ENCODE data around the gene TMEM187. TPM values are rescaled to one million over a fixed set of nuclear protein-coding genes. Genes with fewer than 3 reads are reported as not detected.

Gene TMEM187
- total RNA-seq, 1 donor from 2014 or later: 8.6 TPM

DNA sequence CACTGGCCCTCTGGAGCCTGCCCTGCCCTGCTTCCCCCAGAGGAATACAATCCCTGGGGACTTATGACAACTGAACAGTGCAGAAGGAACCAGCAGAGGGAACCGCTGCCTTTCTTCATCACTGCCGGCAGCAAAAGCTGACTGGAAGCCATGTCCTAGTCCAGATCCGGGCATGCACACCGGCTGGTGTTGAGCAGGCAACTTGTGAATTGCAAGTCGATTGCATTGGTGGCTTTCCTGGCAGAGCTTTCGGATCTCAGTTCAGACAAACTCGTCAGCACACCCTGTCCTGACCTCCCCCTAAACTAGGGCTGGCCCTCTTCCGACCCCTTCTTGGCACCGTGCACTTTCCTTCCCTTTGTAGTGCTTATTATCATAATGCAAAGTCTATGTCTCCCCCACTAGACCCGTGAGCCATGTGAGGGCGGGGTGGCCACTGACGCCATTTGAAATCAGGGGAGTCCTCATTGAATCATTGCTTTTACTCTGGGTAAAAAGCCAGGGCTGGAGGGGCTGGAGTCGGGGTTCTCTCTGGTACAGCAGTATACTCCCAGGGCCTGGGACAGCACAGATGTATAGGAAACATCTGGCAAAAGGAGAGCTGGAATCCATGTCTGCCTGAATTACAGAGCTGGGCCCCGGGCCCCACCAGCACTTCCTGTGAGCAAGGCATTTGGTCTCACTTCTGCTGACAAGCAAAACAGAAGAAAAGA is 48.2 kb upstream of the TMEM187 start:
- no peak overlapping the region for H3K4me3 Mint-ChIP-seq (ENCODE audit: unreplicated experiment)
- no peak overlapping the region for H3K27ac Mint-ChIP-seq (ENCODE audit: unreplicated experiment)
- Histone ChIP-seq H3K36me3 (ENCODE audit: insufficient read depth, low read length) (no peaks in the 10 kb centered on the region), H3K9me3 (ENCODE audit: insufficient read depth, low read depth, low read length) (no peaks in the 10 kb centered on the region), H3K27ac (ENCODE audit: low read depth, low read length) (no peak overlapping the region), H3K4me1 (ENCODE audit: insufficient read depth, low read length) (peaks cover 8% of the 10 kb centered on the region), H3K79me2 (ENCODE audit: insufficient read depth, low read length) (no peaks in the 10 kb centered on the region), H2AFZ (ENCODE audit: low read depth, low read length) (no peak overlapping the region), H4K20me1 (ENCODE audit: insufficient read depth, low read length) (no peaks in the 10 kb centered on the region), H3K4me2 (ENCODE audit: low read length) (no peak overlapping the region), H3K9ac (ENCODE audit: low read length) (no peak overlapping the region), H3K4me3 (ENCODE audit: insufficient read depth, low read depth, low read length) (no peak overlapping the region), H3K27me3 (ENCODE audit: insufficient read depth, low read length) (no peaks in the 10 kb centered on the region)
- H3K9me3 Mint-ChIP-seq (ENCODE audit: unreplicated experiment): no peaks in the 10 kb centered on the region
- no peak for TF ChIP-seq EZH2 (IDR thresholded peaks at IDR 0.05; ENCODE audit: insufficient read depth, low read length)
- TF ChIP-seq, protein P1, sequence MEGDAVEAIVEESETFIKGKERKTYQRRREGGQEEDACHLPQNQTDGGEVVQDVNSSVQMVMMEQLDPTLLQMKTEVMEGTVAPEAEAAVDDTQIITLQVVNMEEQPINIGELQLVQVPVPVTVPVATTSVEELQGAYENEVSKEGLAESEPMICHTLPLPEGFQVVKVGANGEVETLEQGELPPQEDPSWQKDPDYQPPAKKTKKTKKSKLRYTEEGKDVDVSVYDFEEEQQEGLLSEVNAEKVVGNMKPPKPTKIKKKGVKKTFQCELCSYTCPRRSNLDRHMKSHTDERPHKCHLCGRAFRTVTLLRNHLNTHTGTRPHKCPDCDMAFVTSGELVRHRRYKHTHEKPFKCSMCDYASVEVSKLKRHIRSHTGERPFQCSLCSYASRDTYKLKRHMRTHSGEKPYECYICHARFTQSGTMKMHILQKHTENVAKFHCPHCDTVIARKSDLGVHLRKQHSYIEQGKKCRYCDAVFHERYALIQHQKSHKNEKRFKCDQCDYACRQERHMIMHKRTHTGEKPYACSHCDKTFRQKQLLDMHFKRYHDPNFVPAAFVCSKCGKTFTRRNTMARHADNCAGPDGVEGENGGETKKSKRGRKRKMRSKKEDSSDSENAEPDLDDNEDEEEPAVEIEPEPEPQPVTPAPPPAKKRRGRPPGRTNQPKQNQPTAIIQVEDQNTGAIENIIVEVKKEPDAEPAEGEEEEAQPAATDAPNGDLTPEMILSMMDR (IDR thresholded peaks at IDR 0.05; ENCODE audit: insufficient read depth, low read depth, low read length): no peak
- no peaks in the 10 kb centered on the region for H3K4me1 Mint-ChIP-seq (ENCODE audit: low read depth, unreplicated experiment)
- no peaks in the 10 kb centered on the region for H3K36me3 Mint-ChIP-seq (ENCODE audit: low read depth, unreplicated experiment)
- DNase-seq (ENCODE audit: low read depth) (no peak), FAIRE-seq (no peak)
- peaks cover 2% of the 10 kb centered on the region for H3K27me3 Mint-ChIP-seq (ENCODE audit: low read depth, unreplicated experiment)

DNA sequence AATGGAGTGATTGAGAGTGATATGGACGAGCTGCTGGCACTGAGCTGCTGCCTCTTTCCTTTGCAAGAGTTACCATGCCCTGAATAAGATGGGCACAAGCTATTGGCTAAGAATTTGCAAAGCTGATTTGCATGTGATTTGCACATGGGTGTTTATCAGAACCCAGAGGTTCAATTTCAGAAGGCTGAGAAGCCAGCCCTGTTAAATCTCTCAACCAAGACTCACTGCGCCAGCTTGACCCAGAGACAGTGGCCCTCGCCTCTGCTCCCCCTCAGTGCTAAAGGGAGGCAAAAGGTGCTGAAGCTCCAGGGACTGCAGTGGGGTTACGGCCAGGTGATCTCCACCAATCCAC is 47.2 kb upstream of the TMEM187 start:
- DNase-seq (ENCODE audit: low read depth): no peak
- Mint-ChIP-seq H3K9me3 (ENCODE audit: unreplicated experiment) (no peaks in the 10 kb centered on the region), H3K4me1 (ENCODE audit: low read depth, unreplicated experiment) (no peaks in the 10 kb centered on the region), H3K27me3 (ENCODE audit: low read depth, unreplicated experiment) (no peaks in the 10 kb centered on the region), H3K36me3 (ENCODE audit: low read depth, unreplicated experiment) (no peaks in the 10 kb centered on the region), H3K27ac (ENCODE audit: unreplicated experiment) (no peak overlapping the region), H3K4me3 (ENCODE audit: unreplicated experiment) (no peak overlapping the region)
- Histone ChIP-seq H3K4me1 (ENCODE audit: insufficient read depth, low read length) (peaks cover 8% of the 10 kb centered on the region), H2AFZ (ENCODE audit: low read depth, low read length) (no peak overlapping the region), H3K9me3 (ENCODE audit: insufficient read depth, low read depth, low read length) (no peaks in the 10 kb centered on the region), H4K20me1 (ENCODE audit: insufficient read depth, low read length) (no peaks in the 10 kb centered on the region), H3K27ac (ENCODE audit: low read depth, low read length) (no peak overlapping the region), H3K4me3 (ENCODE audit: insufficient read depth, low read depth, low read length) (no peak overlapping the region), H3K4me2 (ENCODE audit: low read length) (no peak overlapping the region), H3K9ac (ENCODE audit: low read length) (no peak overlapping the region), H3K27me3 (ENCODE audit: insufficient read depth, low read length) (no peaks in the 10 kb centered on the region), H3K36me3 (ENCODE audit: insufficient read depth, low read length) (no peaks in the 10 kb centered on the region), H3K79me2 (ENCODE audit: insufficient read depth, low read length) (no peaks in the 10 kb centered on the region)
- no peak for FAIRE-seq
- no peak for TF ChIP-seq EZH2 (IDR thresholded peaks at IDR 0.05; ENCODE audit: insufficient read depth, low read length)
- TF ChIP-seq, protein P1 (IDR thresholded peaks at IDR 0.05; ENCODE audit: insufficient read depth, low read depth, low read length): no peak
